Hepatocyte (in vitro differentiated cells): ENCODE data around the gene NUP153.

Experiments
- EZH2phosphoT487 ChIP-seq: fragments of 200-600 bp; sonication (generic); IDR thresholded peaks from one replicate; pipeline ENCODE4 v1.6.1; 2018; ENCODE audit warnings: antibody characterized with exemption, mild to moderate bottlenecking, low read depth, moderate library complexity; ENCODE audit not compliant: unreplicated experiment, severe bottlenecking
- TF ChIP-seq, protein P1 (sequence below): fragments of 200-600 bp; sonication (generic); IDR thresholded peaks from 2 replicates; pipeline ENCODE4 v1.5.1; 2016; ENCODE audit warnings: antibody characterized with exemption, mild to moderate bottlenecking; ENCODE audit not compliant: poor library complexity

DNA sequence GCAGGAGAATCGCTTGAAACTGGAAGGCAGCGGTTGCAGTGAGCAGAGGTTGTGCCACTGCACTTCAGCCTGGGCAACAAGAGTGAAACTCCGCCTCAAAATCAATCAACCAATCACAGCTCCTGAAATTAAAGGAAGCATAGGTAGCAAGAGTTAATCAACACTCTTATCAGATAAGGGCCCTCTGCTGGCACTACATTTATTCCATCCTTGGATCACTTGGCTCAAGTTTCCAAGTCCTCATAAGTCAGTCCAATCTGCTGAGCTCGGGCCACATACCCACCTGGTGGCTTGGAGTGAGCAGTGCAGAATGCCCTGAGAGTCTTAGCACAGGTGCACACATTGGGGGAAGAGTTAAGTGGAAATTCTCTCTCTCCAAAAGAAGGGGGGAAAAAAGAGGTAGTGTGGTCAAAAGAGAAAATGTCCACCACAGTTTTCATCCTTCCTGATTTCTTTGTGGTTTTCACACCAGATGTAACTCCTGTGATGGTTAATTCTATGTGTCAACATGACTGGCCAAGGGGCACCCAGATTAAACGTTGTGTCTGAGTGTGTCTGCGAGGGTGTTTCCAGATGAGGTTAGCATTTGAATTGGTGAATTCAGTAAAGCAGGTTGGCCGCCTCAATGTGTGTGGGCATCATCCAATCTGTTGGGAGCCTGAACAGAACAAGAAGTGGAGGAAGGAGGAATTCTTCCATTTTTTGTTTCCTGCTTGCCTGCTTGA is 120.8 kb downstream of the NUP153 start:
- TF ChIP-seq, protein P1, sequence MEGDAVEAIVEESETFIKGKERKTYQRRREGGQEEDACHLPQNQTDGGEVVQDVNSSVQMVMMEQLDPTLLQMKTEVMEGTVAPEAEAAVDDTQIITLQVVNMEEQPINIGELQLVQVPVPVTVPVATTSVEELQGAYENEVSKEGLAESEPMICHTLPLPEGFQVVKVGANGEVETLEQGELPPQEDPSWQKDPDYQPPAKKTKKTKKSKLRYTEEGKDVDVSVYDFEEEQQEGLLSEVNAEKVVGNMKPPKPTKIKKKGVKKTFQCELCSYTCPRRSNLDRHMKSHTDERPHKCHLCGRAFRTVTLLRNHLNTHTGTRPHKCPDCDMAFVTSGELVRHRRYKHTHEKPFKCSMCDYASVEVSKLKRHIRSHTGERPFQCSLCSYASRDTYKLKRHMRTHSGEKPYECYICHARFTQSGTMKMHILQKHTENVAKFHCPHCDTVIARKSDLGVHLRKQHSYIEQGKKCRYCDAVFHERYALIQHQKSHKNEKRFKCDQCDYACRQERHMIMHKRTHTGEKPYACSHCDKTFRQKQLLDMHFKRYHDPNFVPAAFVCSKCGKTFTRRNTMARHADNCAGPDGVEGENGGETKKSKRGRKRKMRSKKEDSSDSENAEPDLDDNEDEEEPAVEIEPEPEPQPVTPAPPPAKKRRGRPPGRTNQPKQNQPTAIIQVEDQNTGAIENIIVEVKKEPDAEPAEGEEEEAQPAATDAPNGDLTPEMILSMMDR = no peak
- TF ChIP-seq EZH2phosphoT487 = no peak
